ENCODE results near the gene RASGRP1. TPM values are rescaled to one million over a fixed set of nuclear protein-coding genes. Genes with fewer than 3 reads are reported as not detected.

Gene RASGRP1
- total RNA-seq, 1 donor from 2014 or later, result 2.2 TPM

GRCh38 chr15:38577424-38577987 lies 12.9 kb upstream of the RASGRP1 start:
- intact Hi-C loops (cut with DNase I), result loop anchor here (5.0 kb wide), 1 partner anchor 380 kb away; no protein-coding TSS in a partner anchor
- DNase-seq (ENCODE audit: low spot score), result no peak

GRCh38 chr15:38576837-38577236 lies 12.2 kb upstream of the RASGRP1 start:
- intact Hi-C loops (cut with DNase I), result loop anchor here (5.0 kb wide), 1 partner anchor 380 kb away; no protein-coding TSS in a partner anchor
- DNase-seq (ENCODE audit: low spot score), result no peak

- DNase-seq (ENCODE audit: low spot score), result no peak
- intact Hi-C loops (cut with DNase I), result loop anchor here (5.0 kb wide), 1 partner anchor 379 kb away; no protein-coding TSS in a partner anchor
Observed at GRCh38 chr15:38576261-38576660, 11.6 kb upstream of the RASGRP1 start.

GRCh38 chr15:38565287-38565670 lies 665 bp upstream of the RASGRP1 start:
- intact Hi-C loops (cut with DNase I), result loop anchor here (2.0 kb wide), 1 partner anchor 64 kb away; no protein-coding TSS in a partner anchor

GRCh38 chr15:38563723-38564519 lies 693 bp downstream of the RASGRP1 start:
- intact Hi-C loops (cut with DNase I), result loop anchor here (2.0 kb wide), 1 partner anchor 65 kb away; no protein-coding TSS in a partner anchor

More at GRCh38 chr15:38565287-38565670, 665 bp upstream of the RASGRP1 start:
- DNase-seq (ENCODE audit: low spot score), result no peak

GRCh38 chr15:38562278-38562677 lies 2.3 kb downstream of the RASGRP1 start:
- no peak for DNase-seq (ENCODE audit: low spot score)
- intact Hi-C loops (cut with DNase I), result no loop called here

More at GRCh38 chr15:38563723-38564519, 693 bp downstream of the RASGRP1 start:
- DNase-seq (ENCODE audit: low spot score), result peak; percentile 89

GRCh38 chr15:38560456-38560926 lies 4.1 kb downstream of the RASGRP1 start:
- no peak for DNase-seq (ENCODE audit: low spot score)
- intact Hi-C loops (cut with DNase I), result no loop called here

- intact Hi-C loops (cut with DNase I), result no loop called here
- DNase-seq (ENCODE audit: low spot score), result no peak
Observed at GRCh38 chr15:38559636-38560307, 4.8 kb downstream of the RASGRP1 start.

GRCh38 chr15:38559131-38559530 lies 5.5 kb downstream of the RASGRP1 start:
- no peak for DNase-seq (ENCODE audit: low spot score)
- intact Hi-C loops (cut with DNase I), result no loop called here

- intact Hi-C loops (cut with DNase I), result no loop called here
- DNase-seq (ENCODE audit: low spot score), result no peak
Observed at GRCh38 chr15:38558372-38559059, 6.1 kb downstream of the RASGRP1 start.

- DNase-seq (ENCODE audit: low spot score), result no peak
- intact Hi-C loops (cut with DNase I), result no loop called here
Observed at GRCh38 chr15:38557921-38558320, 6.7 kb downstream of the RASGRP1 start.

GRCh38 chr15:38555686-38556334 lies 8.8 kb downstream of the RASGRP1 start:
- DNase-seq (ENCODE audit: low spot score), result no peak
- intact Hi-C loops (cut with DNase I), result no loop called here

- DNase-seq (ENCODE audit: low spot score), result no peak
- intact Hi-C loops (cut with DNase I), result no loop called here
Observed at GRCh38 chr15:38554354-38554753, 10.3 kb downstream of the RASGRP1 start.

GRCh38 chr15:38553071-38553470 lies 11.5 kb downstream of the RASGRP1 start:
- intact Hi-C loops (cut with DNase I), result no loop called here
- DNase-seq (ENCODE audit: low spot score), result no peak

GRCh38 chr15:38551720-38552648 lies 12.6 kb downstream of the RASGRP1 start:
- intact Hi-C loops (cut with DNase I), result no loop called here
- no peak for DNase-seq (ENCODE audit: low spot score)

- intact Hi-C loops (cut with DNase I), result no loop called here
Observed at GRCh38 chr15:38549222-38549621, 15.4 kb downstream of the RASGRP1 start.

GRCh38 chr15:38547255-38547997 lies 17.2 kb downstream of the RASGRP1 start:
- intact Hi-C loops (cut with DNase I), result no loop called here
- DNase-seq (ENCODE audit: low spot score), result no peak

More at GRCh38 chr15:38549222-38549621, 15.4 kb downstream of the RASGRP1 start:
- no peak for DNase-seq (ENCODE audit: low spot score)

All from cardiac septum (tissue), 1 donor.